Measurements from ENCODE around the gene CAPN9.
A peak's percentile ranks its signal among the peaks of the same experiment; 100 is the strongest.

Gene CAPN9

GRCh38 chr1:230806552-230806951 lies 59.4 kb downstream of the CAPN9 start:
- no peak for TF ChIP-seq CTCF (IDR thresholded peaks at IDR 0.05; ENCODE audit: control insufficient read depth, insufficient read depth, low read depth, low read length, missing control alignments)
- H3K4me3 ChIP-seq (ENCODE audit: control insufficient read depth, low read depth, low read length): no peak overlapping the region
- no peak for DNase-seq (ENCODE audit: low read depth)

- TF ChIP-seq CTCF (IDR thresholded peaks at IDR 0.05; ENCODE audit: control insufficient read depth, insufficient read depth, low read depth, low read length, missing control alignments): no peak
- no peak overlapping the region for H3K4me3 ChIP-seq (ENCODE audit: control insufficient read depth, low read depth, low read length)
- no peak for DNase-seq (ENCODE audit: low read depth)
Observed at GRCh38 chr1:230807029-230807428, 59.8 kb downstream of the CAPN9 start.

GRCh38 chr1:230807561-230808280 lies 60.5 kb downstream of the CAPN9 start:
- no peak for TF ChIP-seq CTCF (IDR thresholded peaks at IDR 0.05; ENCODE audit: control insufficient read depth, insufficient read depth, low read depth, low read length, missing control alignments)
- H3K4me3 ChIP-seq (ENCODE audit: control insufficient read depth, low read depth, low read length): no peak overlapping the region
- no peak for DNase-seq (ENCODE audit: low read depth)

- no peak for TF ChIP-seq CTCF (IDR thresholded peaks at IDR 0.05; ENCODE audit: control insufficient read depth, insufficient read depth, low read depth, low read length, missing control alignments)
- H3K4me3 ChIP-seq (ENCODE audit: control insufficient read depth, low read depth, low read length): no peak overlapping the region
- DNase-seq (ENCODE audit: low read depth): peak; percentile 61
Observed at GRCh38 chr1:230808281-230808872, 61.2 kb downstream of the CAPN9 start.

GRCh38 chr1:230809256-230809990 lies 62.2 kb downstream of the CAPN9 start:
- DNase-seq (ENCODE audit: low read depth): no peak
- TF ChIP-seq CTCF (IDR thresholded peaks at IDR 0.05; ENCODE audit: control insufficient read depth, insufficient read depth, low read depth, low read length, missing control alignments): no peak
- H3K4me3 ChIP-seq (ENCODE audit: control insufficient read depth, low read depth, low read length): no peak overlapping the region

GRCh38 chr1:230812568-230812967 lies 65.4 kb downstream of the CAPN9 start:
- no peak for DNase-seq (ENCODE audit: low read depth)
- TF ChIP-seq CTCF (IDR thresholded peaks at IDR 0.05; ENCODE audit: control insufficient read depth, insufficient read depth, low read depth, low read length, missing control alignments): no peak
- H3K4me3 ChIP-seq (ENCODE audit: control insufficient read depth, low read depth, low read length): no peak overlapping the region
